ENCODE results near the gene OR1D2.
"Not testable (repeated sequence)": the region's sequence is repeated elsewhere in the genome, so short reads cannot be mapped to it uniquely, and the experiment has no call there.

OR1D2 gene

DNA sequence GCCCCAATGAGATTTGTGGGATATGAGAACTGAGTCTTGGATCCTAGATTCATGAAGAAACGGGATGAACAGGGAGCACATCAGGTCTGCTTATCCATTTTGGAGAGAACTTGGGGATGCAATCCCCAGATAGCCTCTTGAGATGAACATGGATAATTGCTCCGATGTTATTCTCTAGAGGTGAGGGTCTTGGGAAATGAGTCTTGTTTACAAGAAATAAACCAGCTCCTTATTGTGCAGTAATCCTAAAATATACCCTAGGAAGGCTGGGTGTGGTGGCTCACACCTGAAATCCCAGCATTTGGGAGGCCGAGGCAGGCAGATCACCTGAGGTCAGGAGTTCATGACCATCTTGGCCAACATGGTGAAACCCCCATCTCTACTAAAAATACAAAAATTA lies at the start of gene OR1D2:
OR1D2 (minus strand) TSS at position 101 of the 400 bp plus-strand sequence. CDS start 11,426 bp downstream, outside the sequence.
- Histone ChIP-seq H3K9me2 (replicated peaks; ENCODE audit: low read depth, low read length) (no peaks in the 10 kb centered on the region), H3K79me2 (ENCODE audit: insufficient read depth, low read length) (no peaks in the 10 kb centered on the region), H3F3A (ENCODE audit: low read depth) (no peaks in the 10 kb centered on the region), H3K36me3 (ENCODE audit: insufficient read depth, low read length) (no peaks in the 10 kb centered on the region), H3K9ac (ENCODE audit: low read depth, low read length, poor library complexity, severe bottlenecking) (no peak within 1 kb of the TSS), H3K4me2 (ENCODE audit: low read depth, low read length, poor library complexity, severe bottlenecking) (no peak within 1 kb of the TSS), H2AFZ (ENCODE audit: low read length) (no peak within 1 kb of the TSS), H4K20me1 (ENCODE audit: insufficient read depth, low read length, poor library complexity, severe bottlenecking) (no peaks in the 10 kb centered on the region), H3K4me1 (ENCODE audit: insufficient read depth, low read length, poor library complexity, severe bottlenecking) (no peaks in the 10 kb centered on the region), H3K9me3 (ENCODE audit: insufficient read depth, low read depth, low read length) (peaks cover 5% of the 10 kb centered on the region; the same call in 1 of the 2 replicates), H3K27me3 (ENCODE audit: insufficient read depth, low read length, poor library complexity, severe bottlenecking) (no peaks in the 10 kb centered on the region), H3K4me3 (ENCODE audit: low read length, poor library complexity, severe bottlenecking) (no peak within 1 kb of the TSS)
- TF ChIP-seq CTCF (conservative IDR thresholded peaks at IDR 0.05; ENCODE audit: low read length) (no peak), EZH2phosphoT487 (IDR thresholded peaks at IDR 0.05; ENCODE audit: borderline replicate concordance) (no peak)

DNA sequence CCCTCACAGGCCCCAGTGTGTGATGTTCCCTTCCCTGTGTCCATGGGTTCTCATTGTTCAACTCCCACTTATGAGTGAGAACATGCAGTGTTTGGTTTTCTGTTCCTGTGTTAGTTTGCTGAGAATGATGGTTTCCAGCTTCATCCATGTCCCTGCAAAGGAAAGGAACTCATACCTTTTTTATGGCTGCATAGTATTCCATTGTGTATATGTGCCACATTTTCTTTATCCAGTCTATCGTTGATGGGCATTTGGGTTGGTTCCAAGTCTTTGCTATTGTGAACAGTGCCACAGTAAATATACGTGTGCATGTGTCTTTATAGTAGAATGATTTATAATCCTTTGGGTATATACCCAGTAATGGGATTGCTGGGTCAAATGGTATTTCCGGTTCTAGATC lies 33.3 kb upstream of the OR1D2 start:
- not testable (repeated sequence) for H3K79me2 ChIP-seq (ENCODE audit: insufficient read depth, low read length); H3K9ac ChIP-seq (ENCODE audit: low read depth, low read length, poor library complexity, severe bottlenecking); H3K27me3 ChIP-seq (ENCODE audit: insufficient read depth, low read length, poor library complexity, severe bottlenecking); H2AFZ ChIP-seq (ENCODE audit: low read length); H3K4me2 ChIP-seq (ENCODE audit: low read depth, low read length, poor library complexity, severe bottlenecking); H3K4me1 ChIP-seq (ENCODE audit: insufficient read depth, low read length, poor library complexity, severe bottlenecking); H3K9me3 ChIP-seq (ENCODE audit: insufficient read depth, low read depth, low read length); H3K4me3 ChIP-seq (ENCODE audit: low read length, poor library complexity, severe bottlenecking); H3F3A ChIP-seq (ENCODE audit: low read depth); H4K20me1 ChIP-seq (ENCODE audit: insufficient read depth, low read length, poor library complexity, severe bottlenecking); H3K9me2 ChIP-seq (replicated peaks; ENCODE audit: low read depth, low read length); H3K36me3 ChIP-seq (ENCODE audit: insufficient read depth, low read length)

DNA sequence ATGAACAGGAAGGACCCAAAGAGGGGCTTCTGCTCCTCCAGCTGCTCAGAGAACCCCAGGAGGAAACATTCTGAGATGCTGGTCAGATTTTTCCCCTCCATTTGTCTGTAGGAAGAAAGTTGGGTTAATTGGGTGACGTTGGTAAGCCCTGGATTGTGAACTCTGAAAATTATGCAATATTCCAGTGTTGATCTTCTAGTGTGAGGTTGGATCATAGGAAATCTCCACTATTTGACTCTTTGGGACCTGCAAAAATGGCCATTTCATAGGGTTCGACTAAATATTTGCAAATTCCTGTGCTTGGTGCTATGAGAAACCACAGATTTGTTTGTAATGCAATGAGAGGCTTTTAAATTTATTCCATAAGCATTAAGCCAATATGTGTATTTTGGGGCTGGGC lies 23.2 kb upstream of the OR1D2 start, which contains the start of gene OR1G1:
OR1G1 (minus strand) TSS at position 101 of the 400 bp plus-strand sequence; CDS start at position 101, 0 bp downstream.
- Histone ChIP-seq H4K20me1 (ENCODE audit: insufficient read depth, low read length, poor library complexity, severe bottlenecking) (no peaks in the 10 kb centered on the region), H3K79me2 (ENCODE audit: insufficient read depth, low read length) (no peaks in the 10 kb centered on the region), H3K4me1 (ENCODE audit: insufficient read depth, low read length, poor library complexity, severe bottlenecking) (no peaks in the 10 kb centered on the region), H3K9ac (ENCODE audit: low read depth, low read length, poor library complexity, severe bottlenecking) (no peak within 1 kb of the TSS), H3K9me2 (replicated peaks; ENCODE audit: low read depth, low read length) (no peaks in the 10 kb centered on the region), H3K9me3 (ENCODE audit: insufficient read depth, low read depth, low read length) (no peaks in the 10 kb centered on the region), H3K36me3 (ENCODE audit: insufficient read depth, low read length) (no peaks in the 10 kb centered on the region), H3K4me2 (ENCODE audit: low read depth, low read length, poor library complexity, severe bottlenecking) (no peak within 1 kb of the TSS), H3K27me3 (ENCODE audit: insufficient read depth, low read length, poor library complexity, severe bottlenecking) (no peaks in the 10 kb centered on the region), H2AFZ (ENCODE audit: low read length) (no peak within 1 kb of the TSS), H3F3A (ENCODE audit: low read depth) (no peaks in the 10 kb centered on the region), H3K4me3 (ENCODE audit: low read length, poor library complexity, severe bottlenecking) (no peak within 1 kb of the TSS)
- no peak for TF ChIP-seq CTCF (conservative IDR thresholded peaks at IDR 0.05; ENCODE audit: low read length)
- TF ChIP-seq EZH2phosphoT487 (IDR thresholded peaks at IDR 0.05; ENCODE audit: borderline replicate concordance) = no peak

DNA sequence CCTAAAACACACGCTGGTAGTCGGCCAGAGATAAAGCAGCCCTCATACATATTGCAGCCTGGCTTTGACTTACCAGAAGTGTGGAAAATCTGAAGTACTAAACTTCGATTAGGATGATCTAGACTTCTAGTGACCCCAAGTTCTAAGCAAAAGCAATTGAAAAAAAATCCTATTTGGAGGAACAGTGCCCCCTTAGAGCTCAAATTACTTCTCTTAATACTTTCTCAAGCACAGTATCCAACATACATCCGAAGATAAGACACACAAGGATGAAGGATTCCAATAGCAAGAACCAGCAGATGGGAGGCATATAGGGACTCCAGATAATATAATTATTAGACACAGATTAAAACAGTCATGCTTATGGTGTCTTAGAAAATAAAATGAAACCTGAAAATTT lies 30.4 kb downstream of the OR1D2 start:
- H3K79me2 ChIP-seq (ENCODE audit: insufficient read depth, low read length); H3K9me2 ChIP-seq (replicated peaks; ENCODE audit: low read depth, low read length); H3F3A ChIP-seq (ENCODE audit: low read depth); H3K4me3 ChIP-seq (ENCODE audit: low read length, poor library complexity, severe bottlenecking); H3K27me3 ChIP-seq (ENCODE audit: insufficient read depth, low read length, poor library complexity, severe bottlenecking); H3K36me3 ChIP-seq (ENCODE audit: insufficient read depth, low read length); H4K20me1 ChIP-seq (ENCODE audit: insufficient read depth, low read length, poor library complexity, severe bottlenecking); H3K9me3 ChIP-seq (ENCODE audit: insufficient read depth, low read depth, low read length); H3K9ac ChIP-seq (ENCODE audit: low read depth, low read length, poor library complexity, severe bottlenecking); H3K4me2 ChIP-seq (ENCODE audit: low read depth, low read length, poor library complexity, severe bottlenecking); H3K4me1 ChIP-seq (ENCODE audit: insufficient read depth, low read length, poor library complexity, severe bottlenecking); H2AFZ ChIP-seq (ENCODE audit: low read length): not testable (repeated sequence)

- H3K27me3 ChIP-seq (ENCODE audit: insufficient read depth, low read length, poor library complexity, severe bottlenecking); H3K4me1 ChIP-seq (ENCODE audit: insufficient read depth, low read length, poor library complexity, severe bottlenecking); H3F3A ChIP-seq (ENCODE audit: low read depth); H3K4me2 ChIP-seq (ENCODE audit: low read depth, low read length, poor library complexity, severe bottlenecking); H3K9me3 ChIP-seq (ENCODE audit: insufficient read depth, low read depth, low read length); H3K9ac ChIP-seq (ENCODE audit: low read depth, low read length, poor library complexity, severe bottlenecking); H3K36me3 ChIP-seq (ENCODE audit: insufficient read depth, low read length); H4K20me1 ChIP-seq (ENCODE audit: insufficient read depth, low read length, poor library complexity, severe bottlenecking); H3K9me2 ChIP-seq (replicated peaks; ENCODE audit: low read depth, low read length); H3K4me3 ChIP-seq (ENCODE audit: low read length, poor library complexity, severe bottlenecking); H2AFZ ChIP-seq (ENCODE audit: low read length); H3K79me2 ChIP-seq (ENCODE audit: insufficient read depth, low read length): not testable (repeated sequence)
Observed at GRCh38 chr17:3065192-3065591, 39.0 kb downstream of the OR1D2 start.

GRCh38 chr17:3063507-3063906 lies 40.7 kb downstream of the OR1D2 start, which contains the start of gene OR1D5:
Gene OR1D5, minus strand, starts transcription at chr17:3063607. Its CDS starts 0 bp downstream, at chr17:3063607.
- H3K9me3 ChIP-seq (ENCODE audit: insufficient read depth, low read depth, low read length); H3K27me3 ChIP-seq (ENCODE audit: insufficient read depth, low read length, poor library complexity, severe bottlenecking); H3K36me3 ChIP-seq (ENCODE audit: insufficient read depth, low read length); H3K9ac ChIP-seq (ENCODE audit: low read depth, low read length, poor library complexity, severe bottlenecking); H3K4me3 ChIP-seq (ENCODE audit: low read length, poor library complexity, severe bottlenecking); H3K4me2 ChIP-seq (ENCODE audit: low read depth, low read length, poor library complexity, severe bottlenecking); H3F3A ChIP-seq (ENCODE audit: low read depth); H3K79me2 ChIP-seq (ENCODE audit: insufficient read depth, low read length); H3K4me1 ChIP-seq (ENCODE audit: insufficient read depth, low read length, poor library complexity, severe bottlenecking); H2AFZ ChIP-seq (ENCODE audit: low read length); H3K9me2 ChIP-seq (replicated peaks; ENCODE audit: low read depth, low read length); H4K20me1 ChIP-seq (ENCODE audit: insufficient read depth, low read length, poor library complexity, severe bottlenecking): not testable (repeated sequence)
